ENCODE measurements around the gene DIS3L2. TPM values are rescaled to one million over a fixed set of nuclear protein-coding genes. Genes with fewer than 3 reads are reported as not detected.

The DIS3L2 gene
- total and polyA plus RNA-seq, 2 of the 4 experiments (the other 2 are of a cell fraction): 14.7 to 19.2 TPM

DNA sequence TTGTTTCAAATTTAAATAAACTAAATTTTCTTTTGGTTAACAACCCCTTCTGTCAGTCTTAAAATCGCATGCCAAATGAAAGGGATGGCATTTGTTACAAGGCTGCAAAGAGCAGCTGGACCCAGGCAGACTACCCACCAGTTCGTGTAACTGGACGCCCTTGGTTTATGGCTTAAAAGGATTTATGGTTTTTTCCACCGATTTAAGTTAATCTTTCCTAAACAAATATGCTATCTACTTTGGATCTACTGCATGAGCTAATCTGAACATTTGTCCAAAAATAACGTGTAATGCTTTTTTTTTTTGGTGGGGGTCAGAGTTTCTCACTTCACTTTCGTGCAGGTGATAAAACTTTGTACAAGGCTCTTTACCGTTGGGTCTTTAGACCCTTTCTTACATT lies 62.9 kb downstream of the DIS3L2 start:
- Histone ChIP-seq H2AK9ac (replicated peaks; ENCODE audit: low read depth, low read length, poor library complexity) (no peak overlapping the region), H3K14ac (replicated peaks; ENCODE audit: low read depth, low read length) (no peak overlapping the region), H3K4me3 (ENCODE audit: insufficient read depth, low read depth, low read length) (no peak overlapping the region), H3K4ac (ENCODE audit: low read depth, low read length) (no peak overlapping the region), H3K36me3 (ENCODE audit: control insufficient read depth, insufficient read depth, low read length) (peaks cover 7% of the 10 kb centered on the region; the same call in 1 of the 2 replicates), H3K27me3 (ENCODE audit: control insufficient read depth, insufficient read depth, low read length) (no peaks in the 10 kb centered on the region), H3K9ac (ENCODE audit: low read depth, low read length) (no peak overlapping the region), H4K5ac (ENCODE audit: low read depth, low read length) (no peak overlapping the region), H2AK5ac (ENCODE audit: low read depth, low read length) (no peak overlapping the region), H3K9me1 (ENCODE audit: insufficient read depth, low read length) (no peaks in the 10 kb centered on the region), H3K79me1 (ENCODE audit: low read depth in 1 of 2, low read length in 2 of 2) (peaks cover 7 to 13% of the 10 kb centered on the region in 2 experiments; a peak in 2 of 4 replicates), H4K8ac (ENCODE audit: low read depth in 2 of 2, low read length in 2 of 2) (no peak overlapping the region), H3K18ac (ENCODE audit: low read depth, low read length) (no peak overlapping the region), H4K91ac (ENCODE audit: insufficient read depth, low read depth, low read length) (no peak overlapping the region), H2BK5ac (ENCODE audit: low read depth, low read length, poor library complexity, severe bottlenecking) (no peak overlapping the region), H3K27ac (ENCODE audit: insufficient read depth, low read length) (no peak overlapping the region), H3K4me1 (ENCODE audit: control insufficient read depth, insufficient read depth, low read length) (no peaks in the 10 kb centered on the region), H3K23ac (ENCODE audit: low read depth, low read length) (no peak overlapping the region), H2BK20ac (ENCODE audit: low read depth, low read length) (no peak overlapping the region), H3K56ac (ENCODE audit: extremely low read depth, insufficient read depth, low read length) (no peak overlapping the region), H3K4me2 (ENCODE audit: low read depth, low read length) (no peak overlapping the region), H4K20me1 (ENCODE audit: insufficient read depth, low read length) (no peaks in the 10 kb centered on the region), H2BK120ac (ENCODE audit: low read depth, low read length) (no peak overlapping the region), H2BK15ac (ENCODE audit: low read depth, low read length) (no peak overlapping the region), H3K9me3 (ENCODE audit: control insufficient read depth, insufficient read depth, low read length) (no peaks in the 10 kb centered on the region), H2AFZ (replicated peaks; ENCODE audit: low read length, poor library complexity) (no peak overlapping the region)
- BruUV-seq (replicated peaks): no TSS peak
- CTCF ChIA-PET: interaction anchor here (0.6 kb wide), 1 partner anchor 28 kb away, joined by 6 read pairs; no protein-coding TSS in a partner anchor
- no CpG with 5 or more reads among the region's 7 CpGs for WGBS, 2 experiments (ENCODE audit: extremely low coverage in 2 of 2, insufficient read length in 1 of 2)
- intact Hi-C loops (cut with micrococcal nuclease): no loop called here
- ATAC-seq (ENCODE audit: low read depth) (no peak), DNase-seq (no peak)
- in situ Hi-C loops (cut with MboI; ENCODE audit: low sequenced_read_pairs): no loop called here
- TF ChIP-seq RAD21 (IDR thresholded peaks at IDR 0.05; ENCODE audit: low read length): no peak
- no peak for TF ChIP-seq FOS (IDR thresholded peaks at IDR 0.05; ENCODE audit: low read depth, low read length)
- TF ChIP-seq BHLHE40 (IDR thresholded peaks at IDR 0.05; ENCODE audit: low read depth, low read length): no peak
- TF ChIP-seq RFX5 (IDR thresholded peaks at IDR 0.05; ENCODE audit: low read depth, low read length): no peak
- TF ChIP-seq NFE2L2 (IDR thresholded peaks at IDR 0.05; ENCODE audit: low read depth, low read length): no peak
- TF ChIP-seq, protein P1, sequence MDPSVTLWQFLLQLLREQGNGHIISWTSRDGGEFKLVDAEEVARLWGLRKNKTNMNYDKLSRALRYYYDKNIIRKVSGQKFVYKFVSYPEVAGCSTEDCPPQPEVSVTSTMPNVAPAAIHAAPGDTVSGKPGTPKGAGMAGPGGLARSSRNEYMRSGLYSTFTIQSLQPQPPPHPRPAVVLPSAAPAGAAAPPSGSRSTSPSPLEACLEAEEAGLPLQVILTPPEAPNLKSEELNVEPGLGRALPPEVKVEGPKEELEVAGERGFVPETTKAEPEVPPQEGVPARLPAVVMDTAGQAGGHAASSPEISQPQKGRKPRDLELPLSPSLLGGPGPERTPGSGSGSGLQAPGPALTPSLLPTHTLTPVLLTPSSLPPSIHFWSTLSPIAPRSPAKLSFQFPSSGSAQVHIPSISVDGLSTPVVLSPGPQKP (IDR thresholded peaks at IDR 0.05; ENCODE audit: borderline replicate concordance, low read depth, low read length): no peak
- TF ChIP-seq, protein P2, sequence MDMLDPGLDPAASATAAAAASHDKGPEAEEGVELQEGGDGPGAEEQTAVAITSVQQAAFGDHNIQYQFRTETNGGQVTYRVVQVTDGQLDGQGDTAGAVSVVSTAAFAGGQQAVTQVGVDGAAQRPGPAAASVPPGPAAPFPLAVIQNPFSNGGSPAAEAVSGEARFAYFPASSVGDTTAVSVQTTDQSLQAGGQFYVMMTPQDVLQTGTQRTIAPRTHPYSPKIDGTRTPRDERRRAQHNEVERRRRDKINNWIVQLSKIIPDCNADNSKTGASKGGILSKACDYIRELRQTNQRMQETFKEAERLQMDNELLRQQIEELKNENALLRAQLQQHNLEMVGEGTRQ (IDR thresholded peaks at IDR 0.05; ENCODE audit: low read depth, low read length): no peak
- TF ChIP-seq MXI1 (IDR thresholded peaks at IDR 0.05; ENCODE audit: borderline replicate concordance, low read depth, low read length): no peak
- no peak for TF ChIP-seq CHD1 (IDR thresholded peaks at IDR 0.05; ENCODE audit: low read depth, low read length)
- no peak for TF ChIP-seq MAZ (IDR thresholded peaks at IDR 0.05; ENCODE audit: borderline replicate concordance, low read depth, low read length)
- no peak for TF ChIP-seq CEBPB (IDR thresholded peaks at IDR 0.05; ENCODE audit: low read depth, low read length)
- dilution Hi-C loops (cut with HindIII; ENCODE audit: low sequenced_read_pairs, unreplicated experiment): no loop called here
- POLR2A ChIA-PET (ENCODE audit: unreplicated experiment): no interaction called here
